Trophoblast cell (in vitro differentiated cells and primary cell): ENCODE results near the gene GALK2.

ENCODE experiments used
- DNase-seq, 2 donors: peaks; one replicate each; pipeline ENCODE4 v3.0.0-alpha.2; 2016
- H2AFZ ChIP-seq: 2 replicates; pipeline ENCODE4 v1.6.1; 2013; ENCODE audit warnings: low read length, moderate library complexity, mild to moderate bottlenecking; ENCODE audit not compliant: insufficient read depth, poor library complexity
- H2AK5ac ChIP-seq: 2 replicates; pipeline ENCODE4 v1.6.1; 2013; ENCODE audit warnings: mild to moderate bottlenecking, low read length
- H2BK120ac ChIP-seq: 2 replicates; pipeline ENCODE4 v1.6.1; 2013; ENCODE audit warnings: low read length, mild to moderate bottlenecking, moderate library complexity; ENCODE audit not compliant: insufficient read depth, poor library complexity
- H2BK12ac ChIP-seq: 2 replicates; pipeline ENCODE4 v1.6.1; 2013; ENCODE audit warnings: mild to moderate bottlenecking, low read length, moderate library complexity
- H2BK5ac ChIP-seq: 2 replicates; pipeline ENCODE4 v1.6.1; 2013; ENCODE audit warnings: low read length, low read depth, moderate library complexity, mild to moderate bottlenecking; ENCODE audit not compliant: poor library complexity
- H3K14ac ChIP-seq: 2 replicates; pipeline ENCODE4 v1.6.1; 2013; ENCODE audit warnings: mild to moderate bottlenecking, low read length
- H3K18ac ChIP-seq: 2 replicates; pipeline ENCODE4 v1.6.1; 2013; ENCODE audit warnings: mild to moderate bottlenecking, low read length
- H3K23ac ChIP-seq: 2 replicates; pipeline ENCODE4 v1.6.1; 2013; ENCODE audit warnings: low read length
- H3K27ac ChIP-seq: 2 replicates; pipeline ENCODE4 v1.5.1; 2013; ENCODE audit warnings: low read depth, mild to moderate bottlenecking, inconsistent platforms, low read length, moderate library complexity
- H3K27me3 ChIP-seq: 2 replicates; pipeline ENCODE4 v1.6.1; 2013; ENCODE audit warnings: inconsistent platforms, mild to moderate bottlenecking, low read length, moderate library complexity; ENCODE audit not compliant: insufficient read depth
- H3K36me3 ChIP-seq, 2 experiments: 1 replicate in 1 of 2; 2 replicates in 1 of 2; pipeline ENCODE4 v1.6.1; 2013; ENCODE audit warnings: low read length in 2 of 2, mild to moderate bottlenecking in 2 of 2, moderate library complexity in 1 of 2; ENCODE audit not compliant: insufficient read depth in 2 of 2, control insufficient read depth in 1 of 2
- H3K4ac ChIP-seq: 2 replicates; pipeline ENCODE4 v1.6.1; 2013; ENCODE audit warnings: low read depth, mild to moderate bottlenecking, low read length, moderate library complexity
- H3K4me1 ChIP-seq, 2 experiments: 1 replicate in 1 of 2; 2 replicates in 1 of 2; pipeline ENCODE4 v1.6.1; 2013; ENCODE audit warnings: low read length in 2 of 2, mild to moderate bottlenecking in 2 of 2, moderate library complexity in 1 of 2; ENCODE audit not compliant: insufficient read depth in 2 of 2, control insufficient read depth in 1 of 2
- H3K4me2 ChIP-seq: 2 replicates; pipeline ENCODE4 v1.6.1; 2013; ENCODE audit warnings: inconsistent platforms, mild to moderate bottlenecking, low read length, moderate library complexity
- H3K4me3 ChIP-seq: 2 replicates; pipeline ENCODE4 v1.5.1; 2013; ENCODE audit warnings: mild to moderate bottlenecking, low read depth, low read length, inconsistent platforms
- H3K79me1 ChIP-seq: one replicate; pipeline ENCODE4 v1.6.1; 2013; ENCODE audit warnings: low read length
- H3K79me2 ChIP-seq: 2 replicates; pipeline ENCODE4 v1.6.1; 2013; ENCODE audit warnings: low read length, mild to moderate bottlenecking; ENCODE audit not compliant: control insufficient read depth, insufficient read depth, poor library complexity
- H3K9ac ChIP-seq: 2 replicates; pipeline ENCODE4 v1.6.1; 2013; ENCODE audit warnings: mild to moderate bottlenecking, low read length
- H3K9me3 ChIP-seq: 2 replicates; pipeline ENCODE4 v1.6.1; 2013; ENCODE audit warnings: low read depth, mild to moderate bottlenecking, control low read depth, inconsistent platforms, low read length; ENCODE audit not compliant: insufficient read depth
- H4K12ac ChIP-seq: 2 replicates; pipeline ENCODE4 v1.6.1; 2013; ENCODE audit warnings: low read depth, mild to moderate bottlenecking, low read length, moderate library complexity
- H4K8ac ChIP-seq: 2 replicates; pipeline ENCODE4 v1.6.1; 2013; ENCODE audit warnings: low read depth, mild to moderate bottlenecking, low read length, moderate library complexity
- H4K91ac ChIP-seq: one replicate; pipeline ENCODE4 v1.6.1; 2013; ENCODE audit warnings: low read depth, mild to moderate bottlenecking, low read length, moderate library complexity
- WGBS: extraction: QIAGEN DNeasy Blood & Tissue Kit; methylation state at CpG from one replicate; pipeline ENCODE4 v1.1.7; 2013; ENCODE audit warnings: missing lambda C conversion rate; ENCODE audit not compliant: insufficient read length, insufficient coverage; ENCODE audit errors: extremely low coverage; 5-methylcytosine and 5-hydroxymethylcytosine counted together

GALK2 gene

GRCh38 chr15:49328941-49329340 is 158.9 kb downstream of the GALK2 start:
- Histone ChIP-seq H3K14ac (no peak overlapping the region), H2AFZ (no peak overlapping the region), H3K4ac (no peak overlapping the region), H3K9ac (no peak overlapping the region), H2AK5ac (no peak overlapping the region), H2BK5ac (no peak overlapping the region), H3K79me1 (no peaks in the 10 kb centered on the region), H4K91ac (no peak overlapping the region), H3K18ac (no peak overlapping the region), H3K4me1 (no peaks in the 10 kb centered on the region), H2BK120ac (no peak overlapping the region), H3K23ac (no peak overlapping the region), H4K8ac (no peak overlapping the region), H3K27ac (no peak overlapping the region), H3K9me3 (no peaks in the 10 kb centered on the region), H3K4me3 (no peak overlapping the region), H3K79me2 (no peaks in the 10 kb centered on the region), H4K12ac (no peak overlapping the region), H3K36me3 (no peaks in the 10 kb centered on the region), H3K4me2 (no peak overlapping the region), H3K27me3 (no peaks in the 10 kb centered on the region), H2BK12ac (no peak overlapping the region)
- DNase-seq = no peak

- Histone ChIP-seq H3K9me3 (no peaks in the 10 kb centered on the region), H3K9ac (no peak overlapping the region), H3K4me3 (no peak overlapping the region), H4K8ac (no peak overlapping the region), H3K79me1 (no peaks in the 10 kb centered on the region), H3K27ac (no peak overlapping the region), H3K4me2 (no peak overlapping the region), H3K14ac (no peak overlapping the region), H3K4me1 (no peaks in the 10 kb centered on the region), H4K12ac (no peak overlapping the region), H3K23ac (no peak overlapping the region), H2AK5ac (no peak overlapping the region), H2BK5ac (no peak overlapping the region), H3K18ac (no peak overlapping the region), H2BK12ac (no peak overlapping the region), H3K36me3 (no peaks in the 10 kb centered on the region), H4K91ac (no peak overlapping the region), H2AFZ (no peak overlapping the region), H3K4ac (no peak overlapping the region), H2BK120ac (no peak overlapping the region), H3K79me2 (no peaks in the 10 kb centered on the region), H3K27me3 (no peaks in the 10 kb centered on the region)
- no peak for DNase-seq
Measured at GRCh38 chr15:49330166-49330565, 160.1 kb downstream of the GALK2 start.

GRCh38 chr15:49331442-49331841 is 161.4 kb downstream of the GALK2 start:
- Histone ChIP-seq H3K36me3 (no peaks in the 10 kb centered on the region), H3K27ac (no peak overlapping the region), H3K4me2 (no peak overlapping the region), H2BK120ac (no peak overlapping the region), H3K4ac (no peak overlapping the region), H2AK5ac (no peak overlapping the region), H3K27me3 (no peaks in the 10 kb centered on the region), H4K8ac (no peak overlapping the region), H2AFZ (no peak overlapping the region), H3K14ac (no peak overlapping the region), H3K4me1 (no peaks in the 10 kb centered on the region), H4K12ac (no peak overlapping the region), H3K9me3 (no peaks in the 10 kb centered on the region), H3K9ac (no peak overlapping the region), H3K4me3 (no peak overlapping the region), H3K23ac (no peak overlapping the region), H3K79me2 (no peaks in the 10 kb centered on the region), H2BK12ac (no peak overlapping the region), H2BK5ac (no peak overlapping the region), H4K91ac (no peak overlapping the region), H3K18ac (no peak overlapping the region), H3K79me1 (no peaks in the 10 kb centered on the region)
- DNase-seq = no peak

GRCh38 chr15:49331951-49332350 is 161.9 kb downstream of the GALK2 start:
- Histone ChIP-seq H4K12ac (no peak overlapping the region), H2BK5ac (no peak overlapping the region), H2AK5ac (no peak overlapping the region), H3K9me3 (no peaks in the 10 kb centered on the region), H3K4me3 (no peak overlapping the region), H3K36me3 (no peaks in the 10 kb centered on the region), H3K79me2 (no peaks in the 10 kb centered on the region), H3K9ac (no peak overlapping the region), H2BK120ac (no peak overlapping the region), H3K4me2 (no peak overlapping the region), H3K18ac (no peak overlapping the region), H3K23ac (no peak overlapping the region), H3K27me3 (no peaks in the 10 kb centered on the region), H2AFZ (no peak overlapping the region), H3K4me1 (no peaks in the 10 kb centered on the region), H4K91ac (no peak overlapping the region), H3K27ac (no peak overlapping the region), H2BK12ac (no peak overlapping the region), H3K79me1 (no peaks in the 10 kb centered on the region), H4K8ac (no peak overlapping the region), H3K14ac (no peak overlapping the region), H3K4ac (no peak overlapping the region)
- WGBS = no CpG with 5 or more reads among the region's 3 CpGs
- DNase-seq = no peak

GRCh38 chr15:49339656-49340055 is 169.6 kb downstream of the GALK2 start:
- no peaks in the 10 kb centered on the region for H3K9me3 ChIP-seq
- H3K79me1 ChIP-seq = no peaks in the 10 kb centered on the region
- H4K91ac ChIP-seq = no peak overlapping the region

More at GRCh38 chr15:49339656-49340055, 169.6 kb downstream of the GALK2 start:
- DNase-seq = no peak
- no peak overlapping the region for H2AK5ac ChIP-seq
- H3K4me3 ChIP-seq = no peak overlapping the region
- H3K9ac ChIP-seq = no peak overlapping the region
- WGBS = no CpG with 5 or more reads among the region's 10 CpGs
- no peak overlapping the region for H3K23ac ChIP-seq
- no peak overlapping the region for H3K4ac ChIP-seq
- H2BK120ac ChIP-seq = no peak overlapping the region
- H2BK12ac ChIP-seq = no peak overlapping the region
- H3K27ac ChIP-seq = no peak overlapping the region
- H3K14ac ChIP-seq = no peak overlapping the region
- no peak overlapping the region for H4K12ac ChIP-seq
- H4K8ac ChIP-seq = no peak overlapping the region
- H3K4me1 ChIP-seq = no peaks in the 10 kb centered on the region
- H3K79me2 ChIP-seq = no peaks in the 10 kb centered on the region
- no peak overlapping the region for H2BK5ac ChIP-seq
- no peak overlapping the region for H2AFZ ChIP-seq
- no peaks in the 10 kb centered on the region for H3K27me3 ChIP-seq
- H3K4me2 ChIP-seq = no peak overlapping the region
- peaks cover 0 to 4% of the 10 kb centered on the region in 2 experiments for H3K36me3 ChIP-seq
- no peak overlapping the region for H3K18ac ChIP-seq
